ENCODE results near the gene SLC37A1. TPM values are rescaled to one million over a fixed set of nuclear protein-coding genes. Genes with fewer than 3 reads are reported as not detected.

The SLC37A1 gene
- total RNA-seq, 2 donors from 2014 or later, result 22.7 to 47.0 TPM

DNA sequence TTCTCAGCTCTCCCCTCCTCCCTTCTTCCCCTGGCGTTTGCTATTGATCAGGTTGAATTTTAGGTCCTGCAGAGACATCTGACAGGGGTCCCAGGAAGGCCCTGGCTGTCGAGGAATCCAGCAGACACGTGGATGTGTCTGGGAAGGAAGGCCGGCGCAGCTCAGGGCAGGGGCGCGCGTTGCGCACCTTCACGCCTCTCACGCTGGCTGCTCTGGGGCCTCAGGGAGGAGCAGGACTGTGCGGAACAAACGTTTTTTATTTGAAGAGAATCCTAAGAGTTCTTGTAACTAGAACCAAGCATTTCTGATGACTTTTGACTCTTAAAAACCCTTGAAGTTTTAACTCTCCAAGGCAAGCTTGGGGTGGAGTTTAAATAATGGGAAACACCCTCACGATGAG is 54.2 kb downstream of the SLC37A1 start:
- Histone ChIP-seq H3K36me3 (ENCODE audit: control insufficient read depth, insufficient read depth, low read length) (no peaks in the 10 kb centered on the region), H3K9me3 (ENCODE audit: control insufficient read depth, low read length) (no peaks in the 10 kb centered on the region), H3K4me3 (ENCODE audit: low read length) (no peak overlapping the region), H3K9ac (ENCODE audit: extremely low read depth, low read length, poor library complexity, severe bottlenecking) (no peak overlapping the region), H3K4me1 (ENCODE audit: control insufficient read depth, insufficient read depth, low read length) (no peaks in the 10 kb centered on the region), H3K27ac (ENCODE audit: low read depth, low read length) (no peak overlapping the region), H3K27me3 (ENCODE audit: control insufficient read depth, insufficient read depth, low read length, poor library complexity, severe bottlenecking) (no peaks in the 10 kb centered on the region)
- 90 to 96% methylated on average over 13 to 14 of the region's 14 CpGs for WGBS, 2 experiments (ENCODE audit: insufficient coverage in 1 of 2, insufficient read length in 1 of 2)
- TF ChIP-seq, protein P1, sequence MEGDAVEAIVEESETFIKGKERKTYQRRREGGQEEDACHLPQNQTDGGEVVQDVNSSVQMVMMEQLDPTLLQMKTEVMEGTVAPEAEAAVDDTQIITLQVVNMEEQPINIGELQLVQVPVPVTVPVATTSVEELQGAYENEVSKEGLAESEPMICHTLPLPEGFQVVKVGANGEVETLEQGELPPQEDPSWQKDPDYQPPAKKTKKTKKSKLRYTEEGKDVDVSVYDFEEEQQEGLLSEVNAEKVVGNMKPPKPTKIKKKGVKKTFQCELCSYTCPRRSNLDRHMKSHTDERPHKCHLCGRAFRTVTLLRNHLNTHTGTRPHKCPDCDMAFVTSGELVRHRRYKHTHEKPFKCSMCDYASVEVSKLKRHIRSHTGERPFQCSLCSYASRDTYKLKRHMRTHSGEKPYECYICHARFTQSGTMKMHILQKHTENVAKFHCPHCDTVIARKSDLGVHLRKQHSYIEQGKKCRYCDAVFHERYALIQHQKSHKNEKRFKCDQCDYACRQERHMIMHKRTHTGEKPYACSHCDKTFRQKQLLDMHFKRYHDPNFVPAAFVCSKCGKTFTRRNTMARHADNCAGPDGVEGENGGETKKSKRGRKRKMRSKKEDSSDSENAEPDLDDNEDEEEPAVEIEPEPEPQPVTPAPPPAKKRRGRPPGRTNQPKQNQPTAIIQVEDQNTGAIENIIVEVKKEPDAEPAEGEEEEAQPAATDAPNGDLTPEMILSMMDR (conservative IDR thresholded peaks at IDR 0.05), result no peak
- no peaks in the 10 kb centered on the region for H3K9me3 Mint-ChIP-seq
- no peak overlapping the region for H3K27ac Mint-ChIP-seq
- peak; percentile 6 for DNase-seq
- H3K4me3 Mint-ChIP-seq, result no peak overlapping the region
- H3K27me3 Mint-ChIP-seq (ENCODE audit: insufficient read depth), result no peaks in the 10 kb centered on the region
- no peaks in the 10 kb centered on the region for H3K4me1 Mint-ChIP-seq
- H3K36me3 Mint-ChIP-seq (ENCODE audit: low read depth), result peaks cover 72% of the 10 kb centered on the region

DNA sequence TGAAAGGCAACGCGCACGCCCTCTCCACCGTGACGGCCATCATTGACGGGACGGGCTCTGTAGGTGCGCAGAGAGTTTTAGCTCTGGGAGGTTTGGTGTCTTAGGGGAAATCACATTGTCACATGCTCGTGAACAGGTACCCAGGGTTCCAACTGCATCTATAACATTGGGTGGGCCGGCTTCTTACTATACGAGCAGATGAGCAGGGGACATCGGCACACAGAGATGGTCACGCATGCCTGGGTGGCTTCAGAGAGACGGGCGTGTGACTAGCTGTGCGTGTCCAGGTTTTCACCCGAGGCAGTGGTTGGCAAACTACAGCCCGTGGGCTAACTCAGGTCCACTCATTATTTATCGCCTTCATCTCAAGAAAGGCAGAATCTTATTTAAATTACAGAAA is 54.7 kb downstream of the SLC37A1 start:
- Histone ChIP-seq H3K4me1 (ENCODE audit: control insufficient read depth, insufficient read depth, low read length) (no peaks in the 10 kb centered on the region), H3K9me3 (ENCODE audit: control insufficient read depth, low read length) (no peaks in the 10 kb centered on the region), H3K27me3 (ENCODE audit: control insufficient read depth, insufficient read depth, low read length, poor library complexity, severe bottlenecking) (no peaks in the 10 kb centered on the region), H3K27ac (ENCODE audit: low read depth, low read length) (no peak overlapping the region), H3K36me3 (ENCODE audit: control insufficient read depth, insufficient read depth, low read length) (no peaks in the 10 kb centered on the region), H3K4me3 (ENCODE audit: low read length) (no peak overlapping the region), H3K9ac (ENCODE audit: extremely low read depth, low read length, poor library complexity, severe bottlenecking) (no peak overlapping the region)
- Mint-ChIP-seq H3K27ac (no peak overlapping the region), H3K9me3 (no peaks in the 10 kb centered on the region), H3K36me3 (ENCODE audit: low read depth) (peaks cover 71% of the 10 kb centered on the region), H3K4me3 (no peak overlapping the region), H3K4me1 (no peaks in the 10 kb centered on the region), H3K27me3 (ENCODE audit: insufficient read depth) (no peaks in the 10 kb centered on the region)
- whole genome bisulfite sequencing, 2 experiments (ENCODE audit: insufficient coverage in 1 of 2, insufficient read length in 1 of 2), result 95 to 98% methylated on average over 18 to 19 of the region's 19 CpGs
- TF ChIP-seq, protein P1 (conservative IDR thresholded peaks at IDR 0.05), result no peak
- peak; percentile 21 for DNase-seq

DNA sequence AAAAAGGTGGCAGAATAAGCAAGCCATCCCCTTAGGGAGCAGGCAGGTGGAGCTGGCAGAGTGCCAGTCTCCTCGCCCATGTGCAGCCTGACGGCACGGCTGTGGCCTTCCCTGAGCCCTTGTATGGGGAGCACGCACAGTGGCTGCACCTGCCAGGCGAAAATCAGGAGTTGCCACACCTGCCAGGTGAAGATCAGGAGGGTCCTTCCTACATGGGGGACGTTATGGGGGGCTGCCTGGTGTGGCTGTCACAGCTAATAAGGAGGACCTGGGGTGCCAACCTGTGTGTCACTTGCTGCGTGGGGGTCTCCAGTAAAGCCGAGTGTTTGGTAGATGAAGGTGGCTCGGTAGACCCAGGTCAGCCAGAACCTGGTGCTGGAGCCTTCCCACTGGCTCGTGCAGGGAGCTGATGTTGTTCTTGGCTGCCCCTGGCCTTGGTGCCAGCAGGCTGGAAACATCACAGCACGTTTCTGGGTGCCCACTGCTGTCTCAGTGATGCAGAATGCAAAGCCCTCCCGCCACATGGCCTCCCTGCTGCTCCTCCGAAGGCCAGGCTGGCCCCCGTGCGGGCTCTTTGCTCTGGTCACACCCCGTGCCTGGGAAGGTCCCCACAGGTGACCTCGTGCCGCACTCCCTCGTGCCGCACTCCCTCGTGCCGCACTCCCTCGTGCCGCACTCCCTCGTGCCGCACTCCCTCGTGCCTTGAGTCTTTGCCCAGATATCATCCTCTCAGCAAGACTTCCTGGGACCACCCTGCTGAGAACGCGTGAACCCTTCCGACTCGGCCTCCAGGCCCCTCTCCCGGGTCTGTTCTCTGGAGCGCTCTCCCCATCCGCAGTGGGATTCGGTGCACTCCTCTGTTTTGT is 55.4 kb downstream of the SLC37A1 start:
- H3K27me3 ChIP-seq (ENCODE audit: control insufficient read depth, insufficient read depth, low read length, poor library complexity, severe bottlenecking), result no peaks in the 10 kb centered on the region
- 93 to 96% methylated on average over 26 to 35 of the region's 35 CpGs for WGBS, 2 experiments (ENCODE audit: insufficient coverage in 1 of 2, insufficient read length in 1 of 2)
- no peaks in the 10 kb centered on the region for H3K9me3 Mint-ChIP-seq
- H3K9me3 ChIP-seq (ENCODE audit: control insufficient read depth, low read length), result no peaks in the 10 kb centered on the region
- no peaks in the 10 kb centered on the region for H3K27me3 Mint-ChIP-seq (ENCODE audit: insufficient read depth)
- H3K9ac ChIP-seq (ENCODE audit: extremely low read depth, low read length, poor library complexity, severe bottlenecking), result no peak overlapping the region
- peak; percentile 37 for DNase-seq
- H3K36me3 Mint-ChIP-seq (ENCODE audit: low read depth), result peaks cover 71% of the 10 kb centered on the region
- no peak overlapping the region for H3K4me3 ChIP-seq (ENCODE audit: low read length)
- H3K27ac Mint-ChIP-seq, result no peak overlapping the region
- no peaks in the 10 kb centered on the region for H3K36me3 ChIP-seq (ENCODE audit: control insufficient read depth, insufficient read depth, low read length)
- no peak overlapping the region for H3K4me3 Mint-ChIP-seq
- H3K4me1 Mint-ChIP-seq, result no peaks in the 10 kb centered on the region
- TF ChIP-seq, protein P1 (conservative IDR thresholded peaks at IDR 0.05), result no peak
- H3K4me1 ChIP-seq (ENCODE audit: control insufficient read depth, insufficient read depth, low read length), result no peaks in the 10 kb centered on the region
- no peak overlapping the region for H3K27ac ChIP-seq (ENCODE audit: low read depth, low read length)
